Kidney (tissue), 14 donors: Measurements from ENCODE around the gene PLEKHH3. TPM values are rescaled to one million over a fixed set of nuclear protein-coding genes. Genes with fewer than 3 reads are reported as not detected.
A peak's percentile ranks its signal among the peaks of the same experiment; 100 is the strongest.

Experiments used
- DNase-seq, 5 donors: peaks; one replicate each; pipeline ENCODE4 v3.0.0-alpha.2; 2013 to 2020
- FAIRE-seq: peaks from 2 replicates; lab custom pipeline; 2012; peaks lifted over from hg19 to GRCh38; lab: Jason Lieb, UNC
- H3K27ac ChIP-seq, 2 donors: one replicate each; pipeline ENCODE4 v1.7.0; 2013; ENCODE audit warnings: low read depth in 2 of 2, low read length in 2 of 2, inconsistent platforms in 1 of 2
- H3K27me3 ChIP-seq: one replicate; pipeline ENCODE4 v1.7.1; 2013; ENCODE audit warnings: low read length, inconsistent platforms; ENCODE audit not compliant: control insufficient read depth, insufficient read depth
- H3K36me3 ChIP-seq, 3 donors: one replicate each; pipeline versions ENCODE4 v1.7.0 to v1.7.1; 2013; ENCODE audit warnings: low read length in 3 of 3, control low read depth in 1 of 3, inconsistent platforms in 1 of 3; ENCODE audit not compliant: insufficient read depth in 3 of 3, control insufficient read depth in 2 of 3
- H3K4me1 ChIP-seq, 3 donors: one replicate each; pipeline versions ENCODE4 v1.7.0 to v1.7.1; 2013; ENCODE audit warnings: low read length in 3 of 3, inconsistent platforms in 1 of 3, low read depth in 1 of 3; ENCODE audit not compliant: control insufficient read depth in 2 of 3, insufficient read depth in 2 of 3
- H3K4me3 ChIP-seq, 3 donors: one replicate each; pipeline versions ENCODE4 v1.7.0 to v1.8.1; 2013; ENCODE audit warnings: low read length in 3 of 3, control low read depth in 1 of 3, inconsistent platforms in 1 of 3
- H3K9ac ChIP-seq, 3 donors: one replicate each; pipeline versions ENCODE4 v1.7.0 to v1.7.1; 2013; ENCODE audit warnings: low read length in 3 of 3, control low read depth in 1 of 3, inconsistent platforms in 1 of 3
- H3K9me3 ChIP-seq, 3 donors: one replicate each; pipeline versions ENCODE4 v1.7.0 to v1.7.1; 2013; ENCODE audit warnings: low read length in 3 of 3, control low read depth in 1 of 3, inconsistent platforms in 1 of 3; ENCODE audit not compliant: control insufficient read depth in 2 of 3, insufficient read depth in 1 of 3
- intact Hi-C: fragments of 100-400 bp; cut with DNase I; formaldehyde crosslinking; loops from one replicate; pipeline ENCODE4 v1.11.1; 2022
- polyA plus RNA-seq: library from polyadenylated mRNA; stranded (reverse); fragments of 350-450 nt; fragmentation: Illumina TruSeq; extraction: RNeasy Lipid Tissue Mini Kit (QIAGEN cat#74804); gene quantifications from one replicate; pipeline ENCODE4 v1.2.3, GENCODE V29; 2014; ENCODE audit warnings: low read depth, low replicate concordance; ENCODE audit not compliant: insufficient read depth
- total RNA-seq: library from RNA; stranded (reverse); fragmentation: NEBNext Ultra II Directional; extraction: Animal tissue kit (Norgen Biotek cat#: 25700); gene quantifications from one replicate; pipeline ENCODE4 v1.2.1, GENCODE V29; 2021
- TF ChIP-seq, protein P1 (sequence below): IDR thresholded peaks from 3 replicates; pipeline ENCODE4 v1.5.1; 2012; ENCODE audit warnings: mild to moderate bottlenecking, moderate library complexity, borderline replicate concordance; ENCODE audit not compliant: insufficient read depth; ENCODE audit errors: extremely low read depth
- donor health status: control.
- donor health status: control.
- donor health status: control.
- donor health status: control.
- donor health status: control.
- donor health status: DM: yes; HTN: yes; CAD: no.
- donor health status: Normal renal cell carcinoma (clear cell type).

Gene PLEKHH3
- total and polyA plus RNA-seq, 2 donors from 2014 or later: 21.2 to 23.2 TPM

- no peaks in the 10 kb centered on the region for H3K9me3 ChIP-seq
- TF ChIP-seq, protein P1, sequence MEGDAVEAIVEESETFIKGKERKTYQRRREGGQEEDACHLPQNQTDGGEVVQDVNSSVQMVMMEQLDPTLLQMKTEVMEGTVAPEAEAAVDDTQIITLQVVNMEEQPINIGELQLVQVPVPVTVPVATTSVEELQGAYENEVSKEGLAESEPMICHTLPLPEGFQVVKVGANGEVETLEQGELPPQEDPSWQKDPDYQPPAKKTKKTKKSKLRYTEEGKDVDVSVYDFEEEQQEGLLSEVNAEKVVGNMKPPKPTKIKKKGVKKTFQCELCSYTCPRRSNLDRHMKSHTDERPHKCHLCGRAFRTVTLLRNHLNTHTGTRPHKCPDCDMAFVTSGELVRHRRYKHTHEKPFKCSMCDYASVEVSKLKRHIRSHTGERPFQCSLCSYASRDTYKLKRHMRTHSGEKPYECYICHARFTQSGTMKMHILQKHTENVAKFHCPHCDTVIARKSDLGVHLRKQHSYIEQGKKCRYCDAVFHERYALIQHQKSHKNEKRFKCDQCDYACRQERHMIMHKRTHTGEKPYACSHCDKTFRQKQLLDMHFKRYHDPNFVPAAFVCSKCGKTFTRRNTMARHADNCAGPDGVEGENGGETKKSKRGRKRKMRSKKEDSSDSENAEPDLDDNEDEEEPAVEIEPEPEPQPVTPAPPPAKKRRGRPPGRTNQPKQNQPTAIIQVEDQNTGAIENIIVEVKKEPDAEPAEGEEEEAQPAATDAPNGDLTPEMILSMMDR: no peak
- intact Hi-C loops: no loop called here
- peak within 1 kb of the TSS; percentile 37 to 75 (median 50) for H3K9ac ChIP-seq
- H3K27me3 ChIP-seq: no peaks in the 10 kb centered on the region
- FAIRE-seq (no peak), DNase-seq (peak; percentile 96 to 98 (median 97))
- H3K36me3 ChIP-seq: peaks cover 0 to 3% (median 3%) of the 10 kb centered on the region in 3 donors
- H3K27ac ChIP-seq: peak within 1 kb of the TSS; percentile 45 to 82
- peaks cover 0 to 9% (median 8%) of the 10 kb centered on the region in 3 donors for H3K4me1 ChIP-seq
- H3K4me3 ChIP-seq: peak within 1 kb of the TSS; percentile 61 to 87 (median 85)
These were observed 17.5 kb downstream of the PLEKHH3 start, which contains the start of gene TUBG2 for GRCh38 chr17:42659079-42659931. Gene TUBG2 (plus strand): TSS chr17:42659284. CDS start chr17:42659504, 220 bp downstream.

- no peaks in the 10 kb centered on the region for H3K9me3 ChIP-seq
- H3K4me3 ChIP-seq: no peak overlapping the region
- no peaks in the 10 kb centered on the region for H3K27me3 ChIP-seq
- peaks cover 0 to 3% (median 3%) of the 10 kb centered on the region in 3 donors for H3K36me3 ChIP-seq
- TF ChIP-seq, protein P1: no peak
- peaks cover 0 to 10% (median 9%) of the 10 kb centered on the region in 3 donors for H3K4me1 ChIP-seq
- DNase-seq (no peak), FAIRE-seq (no peak)
- intact Hi-C loops: no loop called here
- H3K9ac ChIP-seq: no peak overlapping the region
- no peak overlapping the region for H3K27ac ChIP-seq
These were observed 18.8 kb downstream of the PLEKHH3 start for GRCh38 chr17:42657824-42658588.

GRCh38 chr17:42655528-42655927 is 21.3 kb downstream of the PLEKHH3 start:
- H3K27me3 ChIP-seq: no peaks in the 10 kb centered on the region
- H3K36me3 ChIP-seq: peaks cover 0 to 2% (median 0%) of the 10 kb centered on the region in 3 donors
- H3K4me1 ChIP-seq: peaks cover 0 to 9% (median 8%) of the 10 kb centered on the region in 3 donors
- H3K9ac ChIP-seq: no peak overlapping the region
- no peak for DNase-seq
- FAIRE-seq: no peak
- H3K27ac ChIP-seq: no peak overlapping the region
- H3K4me3 ChIP-seq: no peak overlapping the region
- TF ChIP-seq, protein P1: no peak
- no peaks in the 10 kb centered on the region for H3K9me3 ChIP-seq
- intact Hi-C loops: no loop called here
